Kidney epithelial cell (primary cell): ENCODE results near the gene ADAMTS2. TPM values are rescaled to one million over a fixed set of nuclear protein-coding genes. Genes with fewer than 3 reads are reported as not detected.

Experiments
- DNase-seq: peaks from one replicate; pipeline ENCODE4 v3.0.0-alpha.2; 2010; ENCODE audit warnings: low read depth
- H3K27me3 ChIP-seq: 2 replicates; pipeline ENCODE4 v1.6.0; 2011; ENCODE audit warnings: low read length; ENCODE audit not compliant: control insufficient read depth, insufficient read depth
- H3K36me3 ChIP-seq: 2 replicates; pipeline ENCODE4 v1.5.1; 2011; ENCODE audit warnings: low read length; ENCODE audit not compliant: control insufficient read depth, insufficient read depth
- H3K4me3 ChIP-seq: 2 replicates; pipeline ENCODE4 v1.5.1; 2011; ENCODE audit warnings: low read depth, mild to moderate bottlenecking, control low read depth, low read length
- total RNA-seq: library from RNA; depleted of rRNA; stranded (reverse); fragments of >200 nt; gene quantifications from 2 replicates; pipeline ENCODE4 v1.2.3, GENCODE V29; 2015
- TF ChIP-seq, protein P1 (sequence below): IDR thresholded peaks from 2 replicates; pipeline ENCODE4 v1.5.1; 2011; ENCODE audit warnings: mild to moderate bottlenecking, moderate library complexity, low read length, control low read depth, inconsistent platforms; ENCODE audit not compliant: insufficient read depth, poor library complexity, severe bottlenecking

Gene ADAMTS2
- total RNA-seq, 1 donor from 2014 or later: 1.8 TPM

DNA sequence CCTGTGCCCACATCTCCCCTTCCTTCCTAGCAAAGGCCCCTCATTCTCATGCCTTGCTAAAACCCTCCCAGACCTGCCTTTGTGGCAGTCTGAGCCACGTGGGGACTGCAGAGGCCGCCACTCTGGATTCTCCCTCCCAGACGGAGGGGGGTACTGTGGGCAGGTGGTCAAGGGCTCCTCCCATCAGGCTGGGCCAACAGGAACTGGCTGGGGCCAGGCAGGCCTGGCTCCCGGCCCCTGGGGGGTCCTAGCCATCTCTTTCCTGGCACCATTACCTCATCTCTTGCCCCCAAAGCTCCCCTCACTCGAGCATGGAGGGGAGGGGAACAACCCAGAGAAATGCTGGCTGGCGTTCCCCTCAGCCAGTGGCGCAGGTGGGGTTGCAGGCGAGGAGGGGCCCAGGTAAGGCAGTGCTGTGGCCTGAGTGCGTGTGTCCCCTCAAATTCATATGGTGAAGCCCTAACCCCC, 196.5 kb downstream of the ADAMTS2 start:
- Histone ChIP-seq H3K27me3 (no peaks in the 10 kb centered on the region), H3K4me3 (no peak overlapping the region), H3K36me3 (no peaks in the 10 kb centered on the region)
- no peak for DNase-seq
- TF ChIP-seq, protein P1, sequence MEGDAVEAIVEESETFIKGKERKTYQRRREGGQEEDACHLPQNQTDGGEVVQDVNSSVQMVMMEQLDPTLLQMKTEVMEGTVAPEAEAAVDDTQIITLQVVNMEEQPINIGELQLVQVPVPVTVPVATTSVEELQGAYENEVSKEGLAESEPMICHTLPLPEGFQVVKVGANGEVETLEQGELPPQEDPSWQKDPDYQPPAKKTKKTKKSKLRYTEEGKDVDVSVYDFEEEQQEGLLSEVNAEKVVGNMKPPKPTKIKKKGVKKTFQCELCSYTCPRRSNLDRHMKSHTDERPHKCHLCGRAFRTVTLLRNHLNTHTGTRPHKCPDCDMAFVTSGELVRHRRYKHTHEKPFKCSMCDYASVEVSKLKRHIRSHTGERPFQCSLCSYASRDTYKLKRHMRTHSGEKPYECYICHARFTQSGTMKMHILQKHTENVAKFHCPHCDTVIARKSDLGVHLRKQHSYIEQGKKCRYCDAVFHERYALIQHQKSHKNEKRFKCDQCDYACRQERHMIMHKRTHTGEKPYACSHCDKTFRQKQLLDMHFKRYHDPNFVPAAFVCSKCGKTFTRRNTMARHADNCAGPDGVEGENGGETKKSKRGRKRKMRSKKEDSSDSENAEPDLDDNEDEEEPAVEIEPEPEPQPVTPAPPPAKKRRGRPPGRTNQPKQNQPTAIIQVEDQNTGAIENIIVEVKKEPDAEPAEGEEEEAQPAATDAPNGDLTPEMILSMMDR: no peak

DNA sequence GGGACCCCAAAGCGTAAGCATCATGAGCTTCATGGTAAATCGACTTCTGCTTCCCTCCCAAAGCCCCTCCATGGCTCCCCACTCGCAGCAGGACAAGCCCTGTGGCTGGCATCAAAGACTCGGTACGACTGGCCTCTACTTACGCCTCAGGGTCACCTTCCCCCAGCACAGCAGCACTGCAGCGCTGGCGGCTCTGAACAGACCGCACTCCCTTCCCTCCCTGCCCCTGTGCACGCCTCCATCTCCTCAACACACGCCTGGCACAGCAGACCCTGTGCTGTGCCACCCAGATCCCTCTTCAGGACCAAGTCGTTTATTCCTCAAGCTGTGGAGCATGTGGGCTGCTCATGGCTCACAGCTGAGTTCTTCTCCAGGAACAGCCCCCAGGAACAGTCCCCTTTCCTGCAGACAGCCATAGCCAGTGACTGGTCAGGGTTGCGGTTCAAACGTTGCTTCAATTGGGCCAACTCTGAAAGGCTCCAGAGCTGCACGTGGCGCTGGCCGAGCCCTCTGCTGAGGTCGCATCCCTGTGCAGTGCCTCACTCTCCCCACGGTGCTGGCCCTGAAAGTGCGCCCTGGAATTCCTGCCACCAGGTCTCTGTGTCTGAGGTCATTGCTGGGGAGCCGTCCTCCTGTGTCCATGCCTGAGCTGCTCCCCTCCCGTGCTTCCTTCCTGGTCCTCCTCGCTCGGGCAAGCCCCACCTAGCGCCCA, 197.1 kb downstream of the ADAMTS2 start:
- H3K27me3 ChIP-seq: no peaks in the 10 kb centered on the region
- no peaks in the 10 kb centered on the region for H3K36me3 ChIP-seq
- DNase-seq: no peak
- TF ChIP-seq, protein P1: no peak
- no peak overlapping the region for H3K4me3 ChIP-seq

DNA sequence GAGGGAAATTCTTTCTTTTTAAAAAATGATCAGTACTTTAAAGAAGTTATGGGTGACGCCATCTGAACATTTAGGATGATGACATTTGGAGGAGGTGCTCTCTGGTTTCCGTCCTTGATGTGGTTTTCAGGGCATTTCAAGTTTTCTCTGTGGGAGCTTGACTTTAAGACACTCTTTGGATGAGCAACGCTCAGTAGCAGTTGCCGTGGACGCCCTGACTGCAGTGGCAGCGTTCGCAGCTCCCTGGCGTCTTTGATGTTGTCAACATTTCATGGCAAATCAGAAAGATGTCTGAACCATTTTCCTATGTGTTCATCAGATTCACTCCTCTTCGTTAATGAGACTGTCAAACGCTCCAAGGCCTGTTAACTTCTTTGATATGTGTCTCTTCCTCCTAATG, 199.0 kb downstream of the ADAMTS2 start:
- TF ChIP-seq, protein P1: no peak
- H3K4me3 ChIP-seq: no peak overlapping the region
- no peak for DNase-seq
- no peaks in the 10 kb centered on the region for H3K27me3 ChIP-seq
- H3K36me3 ChIP-seq: no peaks in the 10 kb centered on the region

DNA sequence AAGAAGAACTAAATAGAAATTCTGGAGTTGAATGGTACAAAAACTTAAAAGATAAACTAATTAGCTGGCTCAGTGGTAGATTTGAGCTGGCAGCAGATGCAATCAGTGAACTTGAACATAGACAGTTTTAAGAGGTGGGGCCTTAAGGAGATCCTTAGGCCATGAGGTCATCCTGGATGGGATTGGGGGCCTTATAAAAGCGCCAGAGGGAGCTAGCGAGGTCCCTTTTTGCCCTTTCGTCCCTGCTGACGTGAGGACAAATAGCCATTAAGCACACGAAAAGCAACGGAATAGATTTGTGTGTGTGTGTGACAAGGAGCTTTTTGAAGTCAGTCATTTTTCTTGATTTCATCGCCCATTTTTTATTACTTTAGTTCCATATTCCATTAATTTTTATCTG, 201.8 kb downstream of the ADAMTS2 start:
- no peak for DNase-seq
- H3K36me3 ChIP-seq: no peaks in the 10 kb centered on the region
- TF ChIP-seq, protein P1: no peak
- H3K4me3 ChIP-seq: no peak overlapping the region
- H3K27me3 ChIP-seq: no peaks in the 10 kb centered on the region

DNA sequence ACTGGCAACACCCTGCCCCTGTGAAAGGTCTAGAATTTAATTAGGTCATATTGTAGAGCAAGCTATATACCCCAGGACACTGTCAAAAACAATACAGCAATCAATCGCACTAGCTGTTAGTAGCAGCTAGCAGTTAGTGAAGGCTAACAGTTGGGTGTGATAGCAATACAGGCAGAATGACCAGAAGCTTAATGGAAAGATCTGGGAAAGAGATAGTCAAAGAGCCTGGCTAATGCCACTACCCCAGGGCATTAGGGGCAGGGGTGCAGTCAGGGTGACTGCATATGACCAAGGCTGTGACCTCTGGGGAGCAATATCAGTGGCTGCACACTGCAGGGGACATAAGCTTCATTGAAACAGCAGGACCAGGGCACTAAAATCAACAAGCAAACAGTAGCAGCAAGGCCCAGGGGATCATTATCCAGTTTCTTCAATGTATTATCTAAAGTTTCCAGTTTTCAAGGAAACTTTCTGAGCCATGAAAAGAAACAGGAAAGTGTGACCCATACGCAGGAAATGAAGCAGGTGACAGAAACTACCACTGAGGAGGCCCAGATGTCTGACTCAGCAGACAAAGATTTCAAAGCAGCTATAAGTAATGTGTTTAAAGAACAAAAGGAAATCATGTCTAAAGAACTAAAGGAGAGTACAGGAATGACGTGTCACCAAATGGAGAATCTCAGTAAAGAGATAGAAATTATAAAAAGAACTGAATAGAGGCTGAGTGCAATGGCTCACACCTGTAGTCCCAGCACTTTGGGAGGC, 202.6 kb downstream of the ADAMTS2 start:
- H3K27me3 ChIP-seq: no peaks in the 10 kb centered on the region
- no peaks in the 10 kb centered on the region for H3K36me3 ChIP-seq
- TF ChIP-seq, protein P1: no peak
- no peak for DNase-seq
- no peak overlapping the region for H3K4me3 ChIP-seq
